NCI-H146 treated with DMSO at 0.1 percent for 48 hours (cell line): ENCODE results near the gene MTMR12.

Experiments
- DNase-seq: peaks from one replicate; lab custom pipeline; 2025; ENCODE audit not compliant: unreplicated experiment; lab: John Stamatoyannopoulos, UW

MTMR12 gene

GRCh38 chr5:32201122-32201753 is 111.5 kb downstream of the MTMR12 start:
- DNase-seq = no peak

GRCh38 chr5:32197032-32197431 is 115.7 kb downstream of the MTMR12 start:
- no peak for DNase-seq

GRCh38 chr5:32195265-32195664 is 117.5 kb downstream of the MTMR12 start:
- DNase-seq = no peak

- DNase-seq = peak; percentile 96
Observed at GRCh38 chr5:32193591-32193990, 119.1 kb downstream of the MTMR12 start.

GRCh38 chr5:32190095-32190494 is 122.6 kb downstream of the MTMR12 start:
- DNase-seq = no peak

GRCh38 chr5:32187675-32188074 is 125.1 kb downstream of the MTMR12 start:
- DNase-seq = no peak

- no peak for DNase-seq
Observed at GRCh38 chr5:32182463-32183063, 130.2 kb downstream of the MTMR12 start.
